PC-9 (cell line): Measurements from ENCODE around the gene ECD. TPM values are rescaled to one million over a fixed set of nuclear protein-coding genes. Genes with fewer than 3 reads are reported as not detected.

ENCODE experiments used
- BruUV-seq: library from RNA; stranded (reverse); fragments of 400-500 nt; replicated peaks from 2 replicates; lab custom pipeline; 2021; lab: Mats Ljungman, UMichigan
- CTCF ChIA-PET: fragments of 300-600 bp; sonication (Branson Sonifier 250); formaldehyde crosslinking; loops from one replicate; lab custom pipeline; 2022; ENCODE audit warnings: antibody characterized with exemption; lab: Charles Lee
- POLR2A ChIA-PET: fragments of 300-600 bp; sonication (Branson Sonifier 250); formaldehyde crosslinking; loops from one replicate; lab custom pipeline; 2022; ENCODE audit warnings: antibody characterized with exemption; ENCODE audit not compliant: unreplicated experiment; lab: Charles Lee
- DNase-seq, 2 experiments: peaks; one replicate each; pipeline versions ENCODE4 v3.0.0 to v3.0.0-alpha.2; 2015 to 2022; ENCODE audit warnings: mixed read lengths in 1 of 2
- H2AFZ ChIP-seq: fragments of 200-600 bp; sonication (generic); 2 replicates; pipeline ENCODE4 v1.8.1; 2017; ENCODE audit warnings: antibody characterized with exemption
- H3F3A ChIP-seq: fragments of 200-600 bp; sonication (generic); 2 replicates; pipeline ENCODE4 v1.8.1; 2017; ENCODE audit warnings: antibody characterized with exemption, mild to moderate bottlenecking, low read depth; ENCODE audit not compliant: insufficient read depth
- H3K27ac ChIP-seq: fragments of 200-600 bp; sonication (generic); 2 replicates; pipeline ENCODE4 v1.6.1; 2016; ENCODE audit warnings: mixed run types
- H3K27me3 ChIP-seq: fragments of 200-600 bp; sonication (generic); 2 replicates; pipeline ENCODE4 v1.6.1; 2016; ENCODE audit warnings: low read depth, mixed run types; ENCODE audit not compliant: insufficient read depth
- H3K36me3 ChIP-seq: fragments of 200-600 bp; sonication (generic); 2 replicates; pipeline ENCODE4 v1.6.1; 2016; ENCODE audit warnings: low read depth, mixed run types
- H3K4me1 ChIP-seq: fragments of 200-600 bp; sonication (generic); replicated peaks from 2 replicates; pipeline ENCODE4 v1.6.1; 2016; ENCODE audit warnings: mixed run types; ENCODE audit not compliant: insufficient read depth
- H3K4me2 ChIP-seq: fragments of 200-600 bp; sonication (generic); 2 replicates; pipeline ENCODE4 v1.6.1; 2017; ENCODE audit warnings: mixed run types
- H3K4me3 ChIP-seq: fragments of 200-600 bp; sonication (generic); 2 replicates; pipeline ENCODE4 v1.6.1; 2016; ENCODE audit warnings: mixed run types
- H3K79me2 ChIP-seq: fragments of 200-600 bp; sonication (generic); 2 replicates; pipeline ENCODE4 v1.6.1; 2017; ENCODE audit warnings: low read depth, mixed run types
- H3K9me2 ChIP-seq: fragments of 200-600 bp; sonication (generic); 2 replicates; pipeline ENCODE4 v1.8.1; 2017; ENCODE audit warnings: mild to moderate bottlenecking; ENCODE audit not compliant: insufficient read depth
- H3K9me3 ChIP-seq: fragments of 200-600 bp; sonication (generic); 2 replicates; pipeline ENCODE4 v1.8.1; 2016; ENCODE audit warnings: low read depth; ENCODE audit not compliant: insufficient read depth
- H4K20me1 ChIP-seq: fragments of 200-600 bp; sonication (generic); 2 replicates; pipeline ENCODE4 v1.8.1; 2017; ENCODE audit not compliant: insufficient read depth
- EZH2 ChIP-seq: fragments of 200-600 bp; sonication (generic); IDR thresholded peaks from 2 replicates; pipeline ENCODE4 v1.8.0; 2017; ENCODE audit warnings: antibody characterized with exemption, low read depth
- intact Hi-C: fragments of 100-400 bp; cut with micrococcal nuclease; formaldehyde crosslinking; loops from one replicate; pipeline ENCODE4 v1.10.0; 2022; ENCODE audit not compliant: unreplicated experiment
- total RNA-seq: library from RNA; stranded (reverse); gene quantifications from 2 replicates; pipeline ENCODE4 v1.2.3, GENCODE V29; 2021
- TF ChIP-seq, protein P1 (sequence below): fragments of 200-600 bp; sonication (generic); conservative IDR thresholded peaks from 2 replicates; pipeline ENCODE4 v1.6.1; 2017; ENCODE audit warnings: mixed run types, antibody characterized with exemption, mild to moderate bottlenecking, moderate library complexity

Gene ECD
- total RNA-seq, 1 experiment from 2014 or later, result 33.2 TPM

DNA sequence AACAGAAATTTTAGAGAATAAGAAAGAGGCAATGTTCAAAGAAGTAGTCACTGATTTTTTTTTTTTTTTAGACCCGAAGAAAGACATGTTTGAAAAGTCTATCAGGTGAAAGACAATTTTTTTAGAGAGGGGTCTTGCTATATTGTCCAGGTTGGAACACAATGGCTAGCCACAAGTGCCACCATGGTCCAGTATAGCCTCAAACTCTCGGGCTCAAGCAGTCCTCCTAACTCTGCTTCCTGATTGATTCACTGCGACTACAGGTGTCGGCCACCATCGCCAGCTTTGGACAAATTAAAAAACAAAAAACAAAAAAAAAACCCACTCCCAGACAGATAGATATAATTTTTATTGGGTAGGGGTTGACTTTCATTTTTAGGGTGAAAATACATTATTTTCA lies 22.4 kb upstream of the ECD start:
- no peak overlapping the region for H3K4me3 ChIP-seq
- no peak overlapping the region for H3K4me2 ChIP-seq
- ChIA-PET CTCF (interaction anchor here (0.6 kb wide), 1 partner anchor 44 kb away, joined by 5 read pairs; no protein-coding TSS in a partner anchor), POLR2A (no interaction called here)
- BruUV-seq, result no TSS peak
- no peak overlapping the region for H2AFZ ChIP-seq
- no peaks in the 10 kb centered on the region for H3F3A ChIP-seq
- no peaks in the 10 kb centered on the region for H3K27me3 ChIP-seq
- no peaks in the 10 kb centered on the region for H3K4me1 ChIP-seq
- TF ChIP-seq, protein P1, sequence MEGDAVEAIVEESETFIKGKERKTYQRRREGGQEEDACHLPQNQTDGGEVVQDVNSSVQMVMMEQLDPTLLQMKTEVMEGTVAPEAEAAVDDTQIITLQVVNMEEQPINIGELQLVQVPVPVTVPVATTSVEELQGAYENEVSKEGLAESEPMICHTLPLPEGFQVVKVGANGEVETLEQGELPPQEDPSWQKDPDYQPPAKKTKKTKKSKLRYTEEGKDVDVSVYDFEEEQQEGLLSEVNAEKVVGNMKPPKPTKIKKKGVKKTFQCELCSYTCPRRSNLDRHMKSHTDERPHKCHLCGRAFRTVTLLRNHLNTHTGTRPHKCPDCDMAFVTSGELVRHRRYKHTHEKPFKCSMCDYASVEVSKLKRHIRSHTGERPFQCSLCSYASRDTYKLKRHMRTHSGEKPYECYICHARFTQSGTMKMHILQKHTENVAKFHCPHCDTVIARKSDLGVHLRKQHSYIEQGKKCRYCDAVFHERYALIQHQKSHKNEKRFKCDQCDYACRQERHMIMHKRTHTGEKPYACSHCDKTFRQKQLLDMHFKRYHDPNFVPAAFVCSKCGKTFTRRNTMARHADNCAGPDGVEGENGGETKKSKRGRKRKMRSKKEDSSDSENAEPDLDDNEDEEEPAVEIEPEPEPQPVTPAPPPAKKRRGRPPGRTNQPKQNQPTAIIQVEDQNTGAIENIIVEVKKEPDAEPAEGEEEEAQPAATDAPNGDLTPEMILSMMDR, result no peak
- no peak for TF ChIP-seq EZH2
- H3K27ac ChIP-seq, result no peak overlapping the region
- DNase-seq, result no peak
- H3K36me3 ChIP-seq, result no peaks in the 10 kb centered on the region
- H4K20me1 ChIP-seq, result no peaks in the 10 kb centered on the region; the same call in 1 of the 2 replicates
- intact Hi-C loops, result no loop called here
- H3K79me2 ChIP-seq, result no peaks in the 10 kb centered on the region
- H3K9me2 ChIP-seq, result no peaks in the 10 kb centered on the region
- no peaks in the 10 kb centered on the region for H3K9me3 ChIP-seq

DNA sequence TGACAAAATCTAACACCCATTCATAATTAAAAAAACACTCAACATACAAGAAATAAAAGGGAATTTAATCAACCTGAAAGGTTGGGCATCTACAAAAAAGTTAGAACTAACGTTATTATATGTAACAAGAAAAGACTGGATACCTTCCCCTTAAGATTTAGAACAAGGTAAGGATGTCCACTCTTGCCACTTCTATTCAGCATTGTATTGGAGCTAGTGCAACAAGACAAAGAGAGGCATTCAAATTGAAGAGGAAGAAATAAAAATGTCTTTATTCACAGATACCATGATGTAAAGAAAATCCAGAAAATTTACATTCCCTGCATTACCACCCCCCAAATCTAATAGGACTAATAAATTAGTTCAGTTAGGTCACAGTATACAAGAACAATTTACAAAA lies 18.5 kb upstream of the ECD start:
- no peak overlapping the region for H3K27ac ChIP-seq
- TF ChIP-seq EZH2, result no peak
- TF ChIP-seq, protein P1, result no peak
- POLR2A ChIA-PET, result no interaction called here
- H3K4me3 ChIP-seq, result no peak overlapping the region
- no peaks in the 10 kb centered on the region for H3K27me3 ChIP-seq
- no peaks in the 10 kb centered on the region for H3K4me1 ChIP-seq
- H3F3A ChIP-seq, result no peaks in the 10 kb centered on the region
- H4K20me1 ChIP-seq, result no peaks in the 10 kb centered on the region
- no peak overlapping the region for H2AFZ ChIP-seq
- no peak for DNase-seq
- H3K4me2 ChIP-seq, result no peak overlapping the region
- CTCF ChIA-PET, result no interaction called here
- BruUV-seq, result no TSS peak
- no peaks in the 10 kb centered on the region for H3K36me3 ChIP-seq
- H3K9me3 ChIP-seq, result no peaks in the 10 kb centered on the region
- intact Hi-C loops, result no loop called here
- H3K79me2 ChIP-seq, result no peaks in the 10 kb centered on the region
- no peaks in the 10 kb centered on the region for H3K9me2 ChIP-seq

- Histone ChIP-seq H3K4me1 (no peaks in the 10 kb centered on the region), H3K27ac (no peak overlapping the region), H3K9me2 (no peaks in the 10 kb centered on the region), H3K27me3 (no peaks in the 10 kb centered on the region), H4K20me1 (no peaks in the 10 kb centered on the region), H2AFZ (no peak overlapping the region), H3K36me3 (no peaks in the 10 kb centered on the region), H3K4me3 (no peak overlapping the region), H3K9me3 (no peaks in the 10 kb centered on the region), H3F3A (no peaks in the 10 kb centered on the region), H3K4me2 (no peak overlapping the region), H3K79me2 (no peaks in the 10 kb centered on the region)
- ChIA-PET CTCF (no interaction called here), POLR2A (no interaction called here)
- intact Hi-C loops, result no loop called here
- no peak for DNase-seq
- TF ChIP-seq, protein P1, result no peak
- no peak for TF ChIP-seq EZH2
- no TSS peak for BruUV-seq
These were observed 16.0 kb upstream of the ECD start for GRCh38 chr10:73183667-73184281.
